Measurements from ENCODE around the gene ZNF189. TPM values are rescaled to one million over a fixed set of nuclear protein-coding genes. Genes with fewer than 3 reads are reported as not detected.

Gene ZNF189
- total RNA-seq, 1 donor from 2014 or later, result 23.7 TPM

DNA sequence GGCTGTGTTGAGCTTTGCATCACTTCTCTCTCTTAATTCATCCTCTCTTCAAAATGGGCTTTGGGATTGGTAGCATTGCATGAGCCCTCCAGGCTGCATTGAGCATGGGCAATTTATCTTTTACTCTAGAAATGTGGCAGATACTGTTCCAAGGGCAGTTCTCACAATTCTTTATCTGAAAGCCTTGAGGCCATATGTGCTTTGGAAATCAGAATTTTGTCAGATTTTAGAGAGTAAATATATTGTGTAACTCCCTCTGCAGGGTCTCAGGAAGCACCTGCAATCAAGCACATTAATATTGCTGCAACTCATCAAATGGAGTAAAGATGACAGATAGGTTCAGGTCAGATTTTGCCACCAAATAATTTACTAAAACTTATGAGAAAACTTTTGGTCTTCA lies 19.3 kb downstream of the ZNF189 start:
- DNase-seq (ENCODE audit: low read depth), result no peak

DNA sequence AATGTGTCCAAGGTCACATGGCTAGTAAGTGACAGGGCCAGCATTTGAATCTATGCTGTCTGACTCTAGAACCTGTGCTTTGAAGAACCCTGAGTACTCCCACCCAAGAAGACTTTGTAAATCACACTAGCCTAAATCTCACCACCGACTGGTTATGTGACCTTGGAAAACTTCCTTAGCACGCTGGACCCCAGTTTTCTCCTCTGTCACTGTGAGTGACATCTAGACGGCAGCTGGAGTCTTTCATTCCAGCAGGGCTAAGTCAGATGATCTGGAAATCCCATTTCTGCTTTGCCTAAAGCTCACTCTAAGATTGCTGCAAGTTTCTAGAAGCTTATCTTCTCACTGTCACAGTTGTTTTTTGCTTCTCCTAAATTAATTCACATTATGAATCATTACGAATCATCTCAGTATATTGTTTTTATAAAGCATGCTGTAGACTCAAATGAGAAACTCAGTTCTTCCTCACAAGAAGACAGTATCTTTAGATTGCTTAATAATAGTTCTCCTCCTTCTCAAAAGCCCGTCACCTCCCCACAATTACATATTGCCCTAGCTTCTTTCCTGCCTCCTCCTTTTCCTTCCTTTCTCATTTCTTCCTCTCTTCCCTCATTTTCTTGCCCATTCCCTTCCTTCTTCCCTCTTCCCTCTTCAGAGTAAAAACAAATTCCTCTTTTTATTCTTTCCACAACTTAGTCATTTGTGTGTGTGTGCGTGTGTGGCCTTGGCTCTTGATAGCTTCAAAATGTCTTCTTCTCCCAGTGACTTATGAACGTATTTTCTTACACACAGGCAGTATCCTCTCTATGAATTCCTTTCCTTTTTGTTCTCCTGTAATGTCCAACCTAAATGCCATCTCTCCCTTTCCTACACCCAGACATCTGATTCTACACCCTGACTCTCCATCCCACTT lies 20.1 kb downstream of the ZNF189 start:
- DNase-seq (ENCODE audit: low read depth), result peak; percentile 65

DNA sequence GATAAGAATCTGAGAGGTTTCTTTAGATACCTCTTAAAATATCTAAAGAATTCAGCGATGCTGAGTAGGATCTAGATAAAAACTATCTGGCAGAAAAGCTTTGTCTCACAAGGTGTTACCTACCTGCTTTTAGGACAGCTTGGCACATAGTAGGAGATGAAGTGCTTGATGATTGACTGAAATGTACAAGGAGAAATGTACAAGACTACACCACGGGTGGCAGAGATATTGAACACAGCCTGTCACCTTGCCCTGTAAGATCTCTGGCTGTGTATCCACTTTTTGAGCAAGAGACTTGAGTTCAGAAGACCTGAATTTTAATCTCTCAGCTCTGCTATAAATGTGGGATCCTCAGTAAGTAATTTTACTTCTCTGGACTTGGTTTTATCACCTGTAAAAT lies 21.2 kb downstream of the ZNF189 start:
- no peak for DNase-seq (ENCODE audit: low read depth)

DNA sequence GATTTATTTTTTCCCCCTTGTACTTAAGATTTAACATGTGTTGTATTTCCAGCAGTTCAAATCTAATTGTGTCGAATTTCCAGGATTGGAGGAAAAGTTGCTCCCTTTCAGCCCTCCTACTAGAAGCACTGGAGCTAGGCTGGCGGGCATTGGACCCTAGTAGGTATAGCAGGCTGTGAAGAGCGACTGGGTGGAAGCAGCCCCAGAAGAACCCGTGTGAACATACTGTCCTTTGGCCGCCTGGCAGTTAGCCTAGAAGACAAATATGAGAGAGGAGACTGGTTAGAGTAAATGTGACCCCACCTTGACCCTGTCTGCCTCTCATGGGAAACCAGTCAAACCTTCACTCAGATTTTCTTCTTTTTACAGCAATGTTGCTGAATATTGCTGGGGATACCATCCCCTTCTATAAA lies 23.0 kb downstream of the ZNF189 start:
- DNase-seq (ENCODE audit: low read depth), result no peak

DNA sequence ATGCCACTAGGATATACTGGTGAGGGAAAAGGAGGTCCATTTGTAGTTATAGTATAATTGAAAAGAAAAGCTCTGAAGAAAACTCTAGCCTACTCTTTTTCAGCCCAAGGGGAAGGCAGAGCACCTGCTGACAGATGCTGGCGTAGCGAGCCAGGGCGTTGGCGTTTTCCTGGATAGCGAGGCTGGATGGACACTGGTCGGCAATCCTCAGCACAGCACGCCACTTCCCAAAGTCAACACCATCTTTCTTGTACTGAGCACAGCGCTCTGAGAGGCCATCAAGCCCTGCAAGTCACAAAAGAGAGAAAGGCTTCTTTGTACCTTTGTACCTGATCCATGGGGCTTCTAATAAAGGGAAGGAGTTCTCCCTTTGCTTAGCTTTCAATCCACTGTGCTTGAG lies 28.7 kb downstream of the ZNF189 start:
- DNase-seq (ENCODE audit: low read depth), result no peak

DNA sequence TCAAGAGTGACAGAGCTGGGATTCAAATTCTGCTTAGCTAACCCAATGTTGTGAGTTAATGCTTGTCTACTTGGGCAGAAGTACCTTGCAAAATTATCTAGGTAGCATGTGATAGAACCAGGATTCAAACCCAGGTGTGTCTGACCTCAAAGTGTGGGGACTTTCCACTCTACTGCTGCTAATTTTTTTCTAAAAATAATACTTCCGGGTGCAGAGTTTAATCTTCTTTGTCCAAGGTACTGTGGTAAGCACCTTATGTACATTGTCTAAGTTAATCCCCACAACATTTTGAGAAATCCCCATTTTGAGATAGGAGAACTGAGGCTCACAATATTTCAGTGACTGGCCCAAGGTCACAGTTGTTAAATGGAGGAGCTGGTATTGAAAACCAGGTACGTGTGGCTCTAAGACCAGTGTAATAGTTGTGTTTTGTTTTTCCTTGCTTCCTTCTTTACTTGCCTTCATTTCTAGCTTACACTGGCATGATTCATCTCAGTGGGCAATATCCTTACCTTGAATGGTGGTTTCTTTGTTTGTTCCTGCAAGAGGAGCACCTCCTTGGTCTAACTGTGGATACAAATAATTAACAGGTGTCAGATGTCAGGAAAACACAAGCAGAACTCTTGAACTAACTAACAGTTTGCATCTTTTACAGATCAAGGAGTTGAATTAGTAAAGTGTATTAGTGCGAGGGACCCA lies 29.5 kb downstream of the ZNF189 start:
- no peak for DNase-seq (ENCODE audit: low read depth)

DNA sequence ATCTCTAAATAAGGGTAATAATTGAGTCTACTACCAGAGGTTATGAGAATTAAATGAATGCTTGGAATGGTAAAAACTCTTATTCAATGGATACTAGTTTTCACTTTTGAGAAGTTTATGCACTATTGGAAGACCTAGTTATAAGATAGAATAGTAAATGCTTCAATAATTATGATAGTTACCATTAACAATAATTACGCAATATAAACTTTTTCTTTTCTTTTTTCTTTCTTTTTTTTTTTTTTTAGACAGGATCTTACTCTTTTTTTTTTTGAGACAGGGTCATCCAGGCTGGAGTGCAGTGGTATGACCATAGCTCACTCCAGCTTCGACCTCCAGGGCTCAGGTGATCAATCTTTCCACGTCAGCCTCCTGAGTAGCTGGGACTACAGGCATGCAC lies 30.3 kb downstream of the ZNF189 start:
- DNase-seq (ENCODE audit: low read depth), result no peak

DNA sequence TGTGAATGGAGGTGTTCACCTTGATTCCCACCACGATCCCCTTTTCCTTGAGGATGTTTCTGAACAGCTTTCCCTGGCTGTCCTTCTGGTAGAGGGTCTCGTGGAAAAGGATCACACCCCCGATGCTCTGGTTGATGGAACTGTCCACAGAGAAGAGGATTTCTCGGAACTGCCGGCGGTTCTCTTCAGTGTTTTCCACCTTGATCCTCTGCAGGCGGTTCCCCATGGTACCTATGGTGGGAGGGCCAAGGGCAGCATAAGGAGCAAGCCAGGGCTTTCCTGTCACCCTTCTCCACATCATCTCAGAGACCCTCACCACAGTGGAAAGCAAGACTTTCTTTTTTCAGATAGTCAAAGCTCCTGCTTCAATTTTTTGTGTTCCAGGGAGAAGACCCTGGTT lies 31.1 kb downstream of the ZNF189 start:
- no peak for DNase-seq (ENCODE audit: low read depth)

DNA sequence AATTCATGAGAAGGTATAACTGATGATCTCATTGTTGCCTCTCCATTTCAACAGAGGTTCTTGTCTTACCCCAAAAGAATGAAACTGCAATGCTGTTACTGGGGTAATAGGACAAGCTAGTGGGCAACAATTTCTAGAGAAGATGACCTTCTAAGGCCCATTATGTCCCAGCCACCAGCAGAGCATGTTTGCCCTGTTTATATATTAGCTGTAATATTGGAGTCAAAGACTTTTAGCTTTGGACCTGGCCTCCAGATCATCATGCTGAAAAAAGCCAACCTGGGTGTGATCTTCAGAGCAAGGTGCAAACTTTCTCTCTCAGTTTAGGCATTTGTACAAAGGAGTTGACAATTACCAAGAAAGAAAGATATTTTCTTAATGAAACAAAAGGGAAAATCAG lies 33.5 kb downstream of the ZNF189 start:
- DNase-seq (ENCODE audit: low read depth), result no peak

DNA sequence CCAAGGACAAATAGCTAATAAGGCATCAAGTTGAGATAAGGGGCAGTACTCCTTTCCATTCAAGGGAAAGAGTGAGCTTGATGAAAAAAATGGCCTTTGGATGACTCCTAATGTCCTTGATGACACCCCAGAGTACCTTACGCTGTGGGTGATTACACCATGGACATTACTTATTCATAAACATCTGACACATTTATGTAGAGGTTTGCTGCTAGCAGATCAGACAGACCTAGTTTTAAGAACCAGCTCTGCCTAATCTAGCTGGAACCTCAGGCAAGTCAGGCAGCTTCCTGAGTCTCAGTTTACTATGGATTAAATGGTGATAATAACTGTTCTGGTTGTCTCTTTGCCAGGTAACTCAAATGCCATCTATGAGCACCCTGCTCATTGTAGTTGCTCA lies 34.1 kb downstream of the ZNF189 start:
- no peak for DNase-seq (ENCODE audit: low read depth)

DNA sequence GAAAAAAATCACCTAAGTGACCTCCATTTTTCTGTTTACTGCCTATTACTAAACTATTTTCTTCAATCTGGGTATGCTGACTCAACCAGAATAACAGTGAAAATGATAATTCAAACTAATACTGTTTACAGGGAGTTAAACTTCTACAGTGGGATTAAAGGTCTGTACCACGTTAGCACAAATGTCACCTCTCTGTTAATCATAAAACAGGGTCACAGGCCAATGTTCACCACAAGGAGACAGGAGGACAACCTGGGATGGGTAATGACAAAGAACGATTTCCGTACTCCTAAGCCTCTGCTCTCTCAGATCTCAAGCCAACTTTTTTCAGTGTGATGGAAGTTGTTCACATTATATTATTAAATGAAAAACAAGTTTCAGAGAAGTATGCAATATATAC lies 34.6 kb downstream of the ZNF189 start:
- DNase-seq (ENCODE audit: low read depth), result no peak

DNA sequence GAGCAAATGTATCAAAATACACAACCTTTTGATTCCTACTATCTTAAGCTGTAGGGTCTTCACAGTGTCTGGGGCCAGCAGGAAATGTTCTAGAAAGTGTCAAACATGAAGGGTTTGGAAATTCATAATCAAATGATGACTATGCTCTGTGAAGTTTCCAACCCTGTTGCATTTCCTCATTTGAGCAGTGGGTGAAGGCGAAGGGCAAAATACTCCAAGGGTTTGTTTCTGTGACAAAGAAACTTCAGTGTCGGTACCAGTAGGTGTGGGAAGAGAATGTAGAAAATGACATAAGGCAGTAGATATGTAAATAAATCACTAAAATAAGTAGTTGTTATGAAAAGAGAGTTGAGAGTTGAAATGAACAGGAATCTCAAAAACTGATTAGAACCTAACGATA lies 36.3 kb downstream of the ZNF189 start:
- no peak for DNase-seq (ENCODE audit: low read depth)

DNA sequence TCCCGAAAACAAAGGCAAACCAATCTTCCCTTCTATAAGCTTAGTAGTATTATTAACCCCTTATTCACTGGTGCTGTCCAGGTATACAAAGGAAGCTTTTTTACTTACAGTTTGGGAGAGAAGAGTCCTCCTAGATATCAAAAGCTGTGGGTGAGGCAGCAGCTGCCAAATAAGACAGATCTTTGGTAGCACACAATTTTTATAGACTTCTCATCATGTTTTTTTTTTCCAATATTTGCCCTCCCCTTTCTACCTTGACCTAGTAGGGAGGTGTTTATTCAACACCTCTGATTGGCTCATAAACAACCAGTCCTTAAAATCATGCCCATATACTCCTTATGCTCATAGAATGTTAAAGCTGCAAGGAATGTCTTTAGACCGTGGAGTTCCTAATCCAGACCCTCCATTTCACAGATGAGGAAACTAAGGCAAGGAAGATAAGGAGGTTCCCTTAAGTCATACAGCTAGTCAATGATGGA lies 37.0 kb downstream of the ZNF189 start, which contains the start of gene ALDOB:
Gene ALDOB (minus strand): TSS at position 174 of the 479 bp plus-strand sequence. CDS start 4,887 bp downstream, outside the sequence.
- no peak for DNase-seq (ENCODE audit: low read depth)

DNA sequence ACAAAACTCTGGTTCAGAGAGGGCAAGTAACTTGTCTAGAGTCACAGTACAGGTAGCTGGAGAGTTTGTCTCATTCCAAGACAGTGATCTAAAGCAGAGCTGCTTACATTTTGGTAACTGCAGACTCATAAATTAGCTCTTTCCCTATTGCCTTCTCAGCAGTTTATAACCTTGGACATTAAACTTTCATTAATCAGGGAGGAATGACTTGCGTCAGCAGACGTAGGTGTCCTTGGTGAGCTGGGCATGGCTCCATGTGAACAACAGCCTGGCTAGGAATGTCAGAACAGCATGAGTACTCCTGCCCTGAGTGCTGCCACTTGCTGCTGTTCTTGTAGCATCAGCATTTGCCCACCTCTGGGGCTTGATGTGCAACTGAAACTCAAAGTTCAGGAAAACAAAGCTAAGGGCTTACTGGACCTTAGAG lies 39.2 kb downstream of the ZNF189 start:
- DNase-seq (ENCODE audit: low read depth), result no peak

DNA sequence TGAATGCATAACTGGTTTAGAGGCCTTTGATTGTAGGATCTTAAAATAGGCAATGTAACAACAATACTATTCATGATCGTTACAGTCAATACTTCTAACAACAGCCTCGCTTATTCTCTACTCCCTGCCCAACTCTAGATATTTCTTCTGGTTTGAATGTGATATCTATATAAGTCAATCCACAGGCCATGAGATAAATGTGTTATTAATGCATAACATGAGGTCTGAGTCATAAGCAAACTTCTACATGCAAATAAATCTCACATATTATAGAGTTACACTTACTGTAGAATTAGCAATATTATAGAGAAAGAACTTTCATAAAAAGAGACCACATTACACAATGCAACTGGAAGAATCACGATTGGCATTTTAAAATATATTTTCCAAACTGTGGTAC lies 39.9 kb downstream of the ZNF189 start:
- DNase-seq (ENCODE audit: low read depth), result no peak

DNA sequence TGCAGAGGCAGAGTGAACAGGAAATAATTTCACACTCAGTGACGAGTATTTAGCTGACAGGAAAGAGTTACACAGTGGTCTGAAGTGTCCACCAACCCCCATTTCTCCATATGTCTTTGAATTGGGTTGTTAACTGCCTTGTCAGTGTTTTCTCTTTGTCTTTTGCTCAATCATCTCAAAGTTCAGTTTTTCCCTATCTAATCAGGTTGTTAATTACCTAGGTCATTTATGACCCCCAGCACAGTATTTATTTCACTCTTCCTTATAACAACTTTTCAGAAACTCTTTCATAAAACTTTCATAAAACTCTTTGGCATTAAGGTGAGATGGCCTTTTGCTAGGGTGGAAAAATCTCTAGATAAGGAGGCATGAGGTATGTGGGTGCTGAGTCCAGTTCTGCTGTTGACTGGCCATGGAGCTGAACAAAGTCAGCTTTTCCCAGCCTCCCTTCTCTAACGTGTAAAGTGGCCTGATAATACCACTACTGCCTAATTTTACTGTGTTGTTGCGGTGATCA lies 42.1 kb downstream of the ZNF189 start:
- DNase-seq (ENCODE audit: low read depth), result no peak

DNA sequence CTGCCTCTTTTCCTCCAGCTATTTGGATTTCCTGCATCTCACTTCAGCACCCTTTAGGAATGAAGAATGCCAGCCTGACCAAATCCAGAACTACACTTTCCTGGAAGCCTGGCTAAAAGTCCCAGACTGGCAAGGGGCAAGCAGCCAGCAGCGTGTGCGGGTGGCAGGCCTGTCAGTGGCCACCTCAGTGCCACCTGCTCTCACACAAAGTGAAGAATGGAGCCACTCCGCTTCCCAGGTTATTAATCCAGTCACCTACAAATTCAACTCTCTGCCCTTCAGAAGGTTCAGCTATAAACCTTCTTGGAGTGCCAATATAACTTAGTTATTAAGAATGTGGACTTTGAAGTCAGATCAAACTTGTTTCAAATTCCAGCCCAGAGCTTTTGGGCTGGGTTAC lies 43.7 kb downstream of the ZNF189 start:
- DNase-seq (ENCODE audit: low read depth), result no peak

DNA sequence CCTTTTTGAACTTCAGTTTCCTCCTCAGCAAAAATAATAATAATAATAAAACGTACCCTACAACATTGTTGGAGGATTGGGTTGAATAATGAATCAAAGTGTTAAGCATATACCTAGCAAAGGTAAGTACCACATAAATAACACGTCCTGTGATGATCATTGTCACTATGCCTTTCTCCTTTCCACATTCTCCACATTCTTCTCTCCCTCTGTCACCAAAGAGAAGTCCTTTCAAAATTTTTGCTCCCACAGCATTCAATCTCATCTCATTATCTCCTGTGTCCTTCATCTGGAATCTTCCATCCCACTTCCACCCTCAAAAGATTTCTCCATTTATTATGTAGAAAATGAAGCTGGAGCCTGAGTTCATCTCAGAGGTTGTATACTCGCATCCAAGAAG lies 44.1 kb downstream of the ZNF189 start:
- no peak for DNase-seq (ENCODE audit: low read depth)

DNA sequence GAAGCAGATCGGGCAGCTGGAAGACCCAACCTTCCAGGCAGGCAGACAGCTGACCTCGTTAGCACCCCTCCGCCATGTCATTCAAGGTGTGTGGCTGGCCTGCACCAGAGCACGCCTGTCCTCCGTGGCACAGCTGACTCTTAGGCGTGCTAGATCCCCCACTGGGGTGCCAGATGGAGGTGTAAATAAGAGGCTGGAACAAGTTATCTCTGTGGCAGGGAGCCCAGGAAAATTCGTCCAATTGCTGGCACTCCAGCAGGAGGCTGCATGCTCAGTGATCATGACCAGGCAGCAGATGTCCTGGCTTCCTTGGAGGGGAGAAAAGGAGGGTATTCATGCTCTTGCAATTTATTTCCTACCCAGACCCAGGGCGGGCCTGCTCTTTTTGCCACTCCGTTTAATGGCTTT lies 44.7 kb downstream of the ZNF189 start:
- peak; percentile 51 for DNase-seq (ENCODE audit: low read depth)

DNA sequence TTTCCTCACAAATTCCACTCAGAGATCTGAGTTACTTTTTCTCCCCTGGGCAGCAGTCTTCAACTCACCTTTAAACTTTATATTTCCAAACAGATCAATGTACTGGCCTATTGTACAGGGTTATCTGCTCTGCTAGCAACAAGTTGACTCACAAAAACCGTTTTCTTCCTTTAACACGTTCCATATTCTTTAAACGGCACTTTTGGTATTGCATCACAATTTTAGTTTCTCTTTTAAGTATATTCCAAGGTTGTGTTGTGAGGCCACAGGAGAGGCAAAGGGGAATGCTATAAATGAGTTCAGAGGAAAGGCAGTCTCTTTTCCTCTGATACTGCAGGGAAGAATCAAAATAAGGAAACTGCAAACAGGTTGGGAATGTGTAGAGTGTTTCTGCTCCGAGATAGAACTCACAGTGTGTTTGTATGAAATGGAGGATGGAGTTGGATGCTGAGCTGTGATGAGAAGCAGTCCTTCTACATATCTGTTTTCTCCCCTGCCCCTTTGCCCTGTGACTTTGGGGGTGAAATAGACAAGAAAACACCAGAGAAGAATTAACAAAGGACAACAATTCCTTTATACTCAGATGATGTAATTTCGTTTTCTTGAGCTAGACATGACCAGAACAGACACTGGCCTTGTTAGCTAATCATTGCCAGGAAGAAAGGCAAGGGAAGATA lies 46.8 kb downstream of the ZNF189 start:
- no peak for DNase-seq (ENCODE audit: low read depth)

DNA sequence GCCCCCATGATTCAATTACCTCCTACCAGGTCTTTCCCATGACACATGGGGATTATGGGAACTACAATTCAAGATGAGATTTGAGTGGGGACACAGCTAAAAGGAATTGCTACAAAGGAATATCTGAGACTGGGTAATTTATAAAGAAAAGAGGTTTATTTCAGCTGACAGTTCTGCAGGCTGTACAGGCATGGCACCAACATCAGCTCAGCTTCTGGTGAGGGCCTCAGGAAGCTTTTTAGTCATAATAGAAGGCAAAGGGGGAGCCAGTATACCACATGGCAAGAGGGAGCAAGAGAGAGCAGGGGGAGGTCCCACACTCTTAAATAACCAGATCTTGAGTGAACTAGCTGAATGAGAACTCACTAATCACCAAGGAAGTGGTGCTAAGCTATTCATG lies 48.1 kb downstream of the ZNF189 start:
- no peak for DNase-seq (ENCODE audit: low read depth)

DNA sequence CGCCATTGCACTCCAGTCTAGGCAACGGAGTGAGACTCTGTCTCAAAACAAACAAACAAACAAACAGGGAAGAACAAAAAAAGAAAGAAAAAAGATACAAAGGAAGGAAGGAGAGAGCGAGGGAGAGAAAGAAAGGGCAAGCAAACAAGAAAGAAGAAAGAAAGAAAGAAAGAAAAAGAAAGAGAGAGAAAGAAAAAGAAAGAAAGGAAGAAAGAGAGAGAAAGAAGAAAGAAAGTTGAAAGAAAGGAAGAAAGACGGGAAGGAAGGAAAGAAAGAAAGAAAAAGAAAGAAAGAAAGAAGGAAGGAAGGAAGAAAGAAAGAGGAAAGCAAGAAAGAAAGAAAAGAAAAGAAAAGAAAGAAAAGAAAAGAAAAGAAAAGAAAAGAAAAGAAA lies 50.0 kb downstream of the ZNF189 start:
- no peak for DNase-seq (ENCODE audit: low read depth)

Measured in myocyte (in vitro differentiated cells).